ENCODE data around the gene BRD3OS.

The BRD3OS gene

GRCh38 chr9:134028575-134029247 lies 3.4 kb downstream of the BRD3OS start:
- DNase-seq (ENCODE audit: low read depth in 2 of 2) = no peak
- TF ChIP-seq CTCF (IDR thresholded peaks at IDR 0.05; ENCODE audit: low read depth, low read length) = no peak
- H3K4me3 ChIP-seq (replicated peaks in 1 of 2; ENCODE audit: low read depth in 2 of 2, low read length in 2 of 2) = no peak overlapping the region

GRCh38 chr9:134029248-134030226 lies 4.3 kb downstream of the BRD3OS start:
- H3K4me3 ChIP-seq (replicated peaks in 1 of 2; ENCODE audit: low read depth in 2 of 2, low read length in 2 of 2) = no peak overlapping the region
- no peak for TF ChIP-seq CTCF (IDR thresholded peaks at IDR 0.05; ENCODE audit: low read depth, low read length)
- DNase-seq (ENCODE audit: low read depth in 2 of 2) = no peak

- no peak for TF ChIP-seq CTCF (IDR thresholded peaks at IDR 0.05; ENCODE audit: low read depth, low read length)
- no peak for DNase-seq (ENCODE audit: low read depth in 2 of 2)
- H3K4me3 ChIP-seq (replicated peaks in 1 of 2; ENCODE audit: low read depth in 2 of 2, low read length in 2 of 2) = no peak overlapping the region
These were observed 5.7 kb downstream of the BRD3OS start for GRCh38 chr9:134030821-134031470.

- DNase-seq (ENCODE audit: low read depth in 2 of 2) = no peak
- no peak overlapping the region for H3K4me3 ChIP-seq (replicated peaks in 1 of 2; ENCODE audit: low read depth in 2 of 2, low read length in 2 of 2)
- no peak for TF ChIP-seq CTCF (IDR thresholded peaks at IDR 0.05; ENCODE audit: low read depth, low read length)
These were observed 6.5 kb downstream of the BRD3OS start for GRCh38 chr9:134031783-134032182.

- H3K4me3 ChIP-seq (replicated peaks in 1 of 2; ENCODE audit: low read depth in 2 of 2, low read length in 2 of 2) = no peak overlapping the region
- TF ChIP-seq CTCF (IDR thresholded peaks at IDR 0.05; ENCODE audit: low read depth, low read length) = no peak
- no peak for DNase-seq (ENCODE audit: low read depth in 2 of 2)
These were observed 7.4 kb downstream of the BRD3OS start for GRCh38 chr9:134032456-134033222.

All from cardiac fibroblast (primary cell).